ENCODE data around the gene PIK3R2. TPM values are rescaled to one million over a fixed set of nuclear protein-coding genes. Genes with fewer than 3 reads are reported as not detected.
A peak's percentile ranks its signal among the peaks of the same experiment; 100 is the strongest.

The PIK3R2 gene
- total and polyA plus RNA-seq, 2 of the 13 experiments (the other 11 are each of a cell fraction or from before 2014, with no cell fraction given): 18.6 to 25.3 TPM

GRCh38 chr19:18203863-18204393 is 51.0 kb downstream of the PIK3R2 start, which contains the start of gene RAB3A (continued):
- TF ChIP-seq ZNF496 (CRISPR knock-in tag; IDR thresholded peaks at IDR 0.05; ENCODE audit: insufficient replicate concordance) (no peak), LRRFIP1 (CRISPR knock-in tag; conservative IDR thresholded peaks at IDR 0.05) (no peak), HNF4A (CRISPR knock-in tag; IDR thresholded peaks at IDR 0.05) (no peak), ZNF549 (CRISPR knock-in tag; IDR thresholded peaks at IDR 0.05) (no peak), MXI1 (IDR thresholded peaks at IDR 0.05; ENCODE audit: borderline replicate concordance, low read depth, low read length) (peak; percentile 22; the same call in 1 of the 3 replicates), RFXAP (CRISPR knock-in tag; IDR thresholded peaks at IDR 0.05; ENCODE audit: borderline replicate concordance) (peak; percentile 82; the same call in 1 of the 2 replicates), RFXANK (CRISPR knock-in tag; IDR thresholded peaks at IDR 0.05) (no peak), TFE3 (CRISPR knock-in tag; IDR thresholded peaks at IDR 0.05) (no peak), HDAC2 (CRISPR knock-in tag; IDR thresholded peaks at IDR 0.05) (no peak), ZNF883 (CRISPR knock-in tag; IDR thresholded peaks at IDR 0.05; ENCODE audit: not compliant biosample characterization) (no peak), ZZZ3 (CRISPR knock-in tag; IDR thresholded peaks at IDR 0.05; ENCODE audit: borderline replicate concordance) (no peak), ZKSCAN5 (CRISPR knock-in tag; IDR thresholded peaks at IDR 0.05) (no peak), FOXM1 (CRISPR knock-in tag; IDR thresholded peaks at IDR 0.05) (no peak), ZNF672 (CRISPR knock-in tag; IDR thresholded peaks at IDR 0.05) (no peak), ZNF749 (CRISPR knock-in tag; IDR thresholded peaks at IDR 0.05; ENCODE audit: borderline replicate concordance) (no peak)
- TF ChIP-seq, protein P1, sequence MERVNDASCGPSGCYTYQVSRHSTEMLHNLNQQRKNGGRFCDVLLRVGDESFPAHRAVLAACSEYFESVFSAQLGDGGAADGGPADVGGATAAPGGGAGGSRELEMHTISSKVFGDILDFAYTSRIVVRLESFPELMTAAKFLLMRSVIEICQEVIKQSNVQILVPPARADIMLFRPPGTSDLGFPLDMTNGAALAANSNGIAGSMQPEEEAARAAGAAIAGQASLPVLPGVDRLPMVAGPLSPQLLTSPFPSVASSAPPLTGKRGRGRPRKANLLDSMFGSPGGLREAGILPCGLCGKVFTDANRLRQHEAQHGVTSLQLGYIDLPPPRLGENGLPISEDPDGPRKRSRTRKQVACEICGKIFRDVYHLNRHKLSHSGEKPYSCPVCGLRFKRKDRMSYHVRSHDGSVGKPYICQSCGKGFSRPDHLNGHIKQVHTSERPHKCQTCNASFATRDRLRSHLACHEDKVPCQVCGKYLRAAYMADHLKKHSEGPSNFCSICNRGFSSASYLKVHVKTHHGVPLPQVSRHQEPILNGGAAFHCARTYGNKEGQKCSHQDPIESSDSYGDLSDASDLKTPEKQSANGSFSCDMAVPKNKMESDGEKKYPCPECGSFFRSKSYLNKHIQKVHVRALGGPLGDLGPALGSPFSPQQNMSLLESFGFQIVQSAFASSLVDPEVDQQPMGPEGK (CRISPR knock-in tag; IDR thresholded peaks at IDR 0.05): no peak; the same call in 1 of the 2 replicates
- TF ChIP-seq, protein P2, sequence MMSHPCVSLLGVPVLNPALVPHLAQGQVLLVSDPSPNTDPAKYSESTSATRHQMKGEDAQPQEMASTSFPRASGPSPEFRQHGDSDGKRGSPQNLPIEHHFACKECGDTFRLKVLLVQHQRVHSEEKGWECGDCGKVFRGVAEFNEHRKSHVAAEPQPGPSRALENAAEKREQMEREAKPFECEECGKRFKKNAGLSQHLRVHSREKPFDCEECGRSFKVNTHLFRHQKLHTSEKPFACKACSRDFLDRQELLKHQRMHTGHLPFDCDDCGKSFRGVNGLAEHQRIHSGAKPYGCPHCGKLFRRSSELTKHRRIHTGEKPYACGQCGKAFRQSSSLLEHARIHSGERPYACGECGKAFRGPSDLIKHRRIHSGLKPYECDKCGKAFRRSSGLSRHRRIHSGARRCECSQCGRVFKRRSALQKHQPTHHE (CRISPR knock-in tag; IDR thresholded peaks at IDR 0.05; ENCODE audit: borderline replicate concordance): no peak
- TF ChIP-seq, protein P3, sequence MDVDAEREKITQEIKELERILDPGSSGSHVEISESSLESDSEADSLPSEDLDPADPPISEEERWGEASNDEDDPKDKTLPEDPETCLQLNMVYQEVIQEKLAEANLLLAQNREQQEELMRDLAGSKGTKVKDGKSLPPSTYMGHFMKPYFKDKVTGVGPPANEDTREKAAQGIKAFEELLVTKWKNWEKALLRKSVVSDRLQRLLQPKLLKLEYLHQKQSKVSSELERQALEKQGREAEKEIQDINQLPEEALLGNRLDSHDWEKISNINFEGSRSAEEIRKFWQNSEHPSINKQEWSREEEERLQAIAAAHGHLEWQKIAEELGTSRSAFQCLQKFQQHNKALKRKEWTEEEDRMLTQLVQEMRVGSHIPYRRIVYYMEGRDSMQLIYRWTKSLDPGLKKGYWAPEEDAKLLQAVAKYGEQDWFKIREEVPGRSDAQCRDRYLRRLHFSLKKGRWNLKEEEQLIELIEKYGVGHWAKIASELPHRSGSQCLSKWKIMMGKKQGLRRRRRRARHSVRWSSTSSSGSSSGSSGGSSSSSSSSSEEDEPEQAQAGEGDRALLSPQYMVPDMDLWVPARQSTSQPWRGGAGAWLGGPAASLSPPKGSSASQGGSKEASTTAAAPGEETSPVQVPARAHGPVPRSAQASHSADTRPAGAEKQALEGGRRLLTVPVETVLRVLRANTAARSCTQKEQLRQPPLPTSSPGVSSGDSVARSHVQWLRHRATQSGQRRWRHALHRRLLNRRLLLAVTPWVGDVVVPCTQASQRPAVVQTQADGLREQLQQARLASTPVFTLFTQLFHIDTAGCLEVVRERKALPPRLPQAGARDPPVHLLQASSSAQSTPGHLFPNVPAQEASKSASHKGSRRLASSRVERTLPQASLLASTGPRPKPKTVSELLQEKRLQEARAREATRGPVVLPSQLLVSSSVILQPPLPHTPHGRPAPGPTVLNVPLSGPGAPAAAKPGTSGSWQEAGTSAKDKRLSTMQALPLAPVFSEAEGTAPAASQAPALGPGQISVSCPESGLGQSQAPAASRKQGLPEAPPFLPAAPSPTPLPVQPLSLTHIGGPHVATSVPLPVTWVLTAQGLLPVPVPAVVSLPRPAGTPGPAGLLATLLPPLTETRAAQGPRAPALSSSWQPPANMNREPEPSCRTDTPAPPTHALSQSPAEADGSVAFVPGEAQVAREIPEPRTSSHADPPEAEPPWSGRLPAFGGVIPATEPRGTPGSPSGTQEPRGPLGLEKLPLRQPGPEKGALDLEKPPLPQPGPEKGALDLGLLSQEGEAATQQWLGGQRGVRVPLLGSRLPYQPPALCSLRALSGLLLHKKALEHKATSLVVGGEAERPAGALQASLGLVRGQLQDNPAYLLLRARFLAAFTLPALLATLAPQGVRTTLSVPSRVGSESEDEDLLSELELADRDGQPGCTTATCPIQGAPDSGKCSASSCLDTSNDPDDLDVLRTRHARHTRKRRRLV (CRISPR knock-in tag; IDR thresholded peaks at IDR 0.05): peak; percentile 95
